Mesenteric fat pad (tissue), 1 donor: ENCODE measurements around the gene ZNF407. TPM values are rescaled to one million over a fixed set of nuclear protein-coding genes. Genes with fewer than 3 reads are reported as not detected.
"Not testable (repeated sequence)": the region's sequence is repeated elsewhere in the genome, so short reads cannot be mapped to it uniquely, and the experiment has no call there.

Experiments
- DNase-seq: peaks from one replicate; pipeline ENCODE4 v3.0.0-alpha.2; 2020; ENCODE audit warnings: low spot score
- total RNA-seq: library from RNA; stranded (reverse); fragmentation: NEBNext Ultra II Directional; extraction: Animal tissue kit (Norgen Biotek cat#: 25700); gene quantifications from one replicate; pipeline ENCODE4 v1.2.1, GENCODE V29; 2021
- donor health status: DM: yes; HTN: yes; CAD: no.

The ZNF407 gene
- total RNA-seq, 1 donor from 2014 or later, result 14.4 TPM

DNA sequence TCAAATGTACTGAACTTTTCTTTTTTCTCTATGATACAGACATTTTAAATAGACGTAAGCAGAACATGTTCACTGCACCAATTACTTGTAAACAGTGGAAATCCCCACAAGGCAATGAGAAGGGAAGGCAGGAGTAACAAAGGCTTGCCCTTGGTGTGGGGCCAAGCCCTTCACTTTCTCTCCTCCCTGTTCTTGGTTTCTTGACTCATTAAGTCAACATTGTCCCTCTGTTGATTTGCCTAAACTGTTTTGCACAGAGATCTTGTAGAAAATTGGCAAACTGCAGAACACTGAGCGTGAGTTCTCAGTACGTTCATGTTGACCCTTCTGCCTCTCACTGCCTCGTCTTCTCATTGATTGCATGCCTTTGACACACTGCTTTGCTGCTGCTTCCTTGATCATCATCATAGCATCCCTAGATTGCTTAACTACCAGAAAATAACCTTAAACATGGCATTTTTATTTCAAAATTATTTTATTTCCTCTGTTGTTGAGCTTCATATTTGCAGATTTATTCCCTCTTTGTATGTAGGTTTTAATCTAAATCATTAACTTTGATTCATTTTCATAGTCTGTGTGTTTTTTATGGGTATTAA is 353.6 kb downstream of the ZNF407 start:
- DNase-seq, result no peak

DNA sequence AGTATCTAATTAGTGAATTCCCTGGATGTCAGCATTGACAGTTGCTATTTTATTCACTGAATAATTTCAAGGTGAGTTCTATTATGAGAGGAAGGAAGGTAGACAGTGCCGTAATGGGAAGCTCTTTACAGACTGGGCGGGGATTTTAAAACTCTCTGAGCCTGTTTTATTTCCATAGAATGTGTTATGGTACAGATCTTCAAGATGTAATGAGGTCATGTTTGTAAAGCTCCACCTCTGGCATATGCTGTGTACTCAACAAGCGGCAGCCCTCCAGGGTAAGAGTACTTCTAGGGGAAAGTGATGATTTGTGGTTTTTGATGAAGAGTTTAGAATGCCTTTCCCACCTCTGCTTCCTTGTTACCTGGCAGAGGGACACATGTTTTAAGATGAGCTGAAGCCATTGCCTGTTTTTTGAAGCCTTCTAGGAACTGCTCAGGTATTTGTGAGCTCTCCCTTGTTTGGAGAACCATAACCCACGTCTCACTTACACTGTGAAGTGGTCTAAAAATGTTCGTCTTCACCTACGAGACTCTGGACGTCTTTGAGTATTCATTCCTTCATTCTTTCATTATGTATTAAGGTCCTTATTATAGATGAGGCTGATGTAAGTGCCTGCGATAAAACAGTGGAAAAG is 360.0 kb downstream of the ZNF407 start:
- no peak for DNase-seq

DNA sequence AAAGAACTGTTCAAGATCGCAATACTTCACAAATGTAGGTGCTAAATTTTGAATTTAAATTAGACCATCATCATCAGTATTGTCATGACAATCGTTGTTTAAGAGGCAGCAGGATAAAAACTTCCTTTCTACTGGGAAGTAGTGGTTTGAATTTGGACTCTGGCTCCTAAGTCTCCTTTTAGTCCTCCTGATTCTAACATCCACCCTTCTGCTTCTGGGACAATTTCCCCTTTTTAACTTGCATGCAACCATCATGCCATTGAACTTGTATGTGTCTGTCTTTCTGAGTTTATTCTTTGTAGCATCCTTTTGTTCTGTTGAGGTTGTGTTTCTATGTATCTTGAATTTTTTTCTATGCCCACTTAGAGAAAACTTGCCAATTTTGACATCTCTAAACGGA is 361.5 kb downstream of the ZNF407 start:
- DNase-seq, result no peak

DNA sequence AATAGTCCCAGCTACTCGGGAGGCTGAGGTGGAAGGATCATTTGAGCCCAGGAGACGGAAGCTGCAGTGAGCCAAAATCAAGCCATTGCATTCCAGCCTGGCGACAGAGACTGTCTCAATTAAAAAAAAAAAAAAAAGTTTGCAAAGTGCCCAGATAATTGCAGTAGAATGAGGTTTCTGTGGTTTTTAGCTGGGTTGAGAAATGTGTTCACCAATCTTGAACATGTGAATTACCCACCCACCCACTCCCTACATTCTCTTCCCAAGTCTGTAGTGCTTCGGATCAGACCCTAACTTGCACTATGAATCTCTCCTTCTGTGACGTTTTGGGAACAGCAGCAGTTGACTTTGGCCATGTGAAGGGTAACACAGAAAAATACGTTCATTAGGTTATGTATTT is 363.9 kb downstream of the ZNF407 start:
- DNase-seq, result no peak

DNA sequence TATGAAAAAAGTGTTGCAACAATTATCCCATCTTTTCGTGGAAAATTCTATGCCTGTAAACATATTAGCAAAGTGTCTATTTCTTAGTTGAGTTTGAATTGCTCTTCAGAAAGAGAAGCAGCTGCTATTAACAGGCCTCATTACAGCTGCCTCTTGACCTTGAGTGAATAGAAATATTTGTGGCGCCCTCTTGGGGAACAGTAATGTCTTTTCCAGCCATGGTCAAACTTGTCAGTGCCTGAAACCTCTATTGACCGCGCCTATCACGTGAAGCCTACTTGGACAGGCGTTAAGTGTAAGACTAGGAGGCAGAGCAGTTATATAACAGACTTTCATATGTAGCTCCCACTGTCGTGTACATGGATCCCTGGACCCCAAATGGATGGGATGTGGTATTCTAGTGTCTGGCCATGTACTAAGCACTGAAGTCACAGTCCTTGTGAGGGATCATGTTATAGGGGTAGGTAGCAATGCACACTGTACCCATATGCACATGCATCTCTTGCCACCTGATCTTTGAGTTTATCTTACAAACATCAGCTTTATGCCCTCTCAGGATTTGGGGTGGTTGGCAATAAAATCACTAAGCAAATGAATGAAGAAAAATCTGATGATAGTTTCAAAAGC is 366.3 kb downstream of the ZNF407 start:
- DNase-seq, result no peak

DNA sequence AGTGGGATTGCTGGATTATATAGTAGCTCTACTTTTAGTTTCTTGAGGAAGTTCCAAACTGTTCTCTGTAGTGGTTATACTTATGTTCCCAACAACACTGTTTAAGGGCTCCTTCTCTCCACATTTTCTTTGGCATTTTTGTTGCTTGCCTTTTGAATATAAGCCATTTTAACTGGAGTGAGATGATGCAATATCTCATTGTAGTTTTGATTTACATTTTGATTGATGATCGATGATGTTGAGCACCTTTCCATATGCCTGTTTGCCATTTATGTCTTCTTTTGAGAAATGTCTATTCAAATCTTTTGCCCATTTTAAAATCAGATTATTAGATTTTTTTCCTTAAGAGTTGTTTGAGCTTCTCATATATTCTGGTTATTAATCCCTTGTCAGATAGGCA is 368.0 kb downstream of the ZNF407 start:
- DNase-seq, result no peak

DNA sequence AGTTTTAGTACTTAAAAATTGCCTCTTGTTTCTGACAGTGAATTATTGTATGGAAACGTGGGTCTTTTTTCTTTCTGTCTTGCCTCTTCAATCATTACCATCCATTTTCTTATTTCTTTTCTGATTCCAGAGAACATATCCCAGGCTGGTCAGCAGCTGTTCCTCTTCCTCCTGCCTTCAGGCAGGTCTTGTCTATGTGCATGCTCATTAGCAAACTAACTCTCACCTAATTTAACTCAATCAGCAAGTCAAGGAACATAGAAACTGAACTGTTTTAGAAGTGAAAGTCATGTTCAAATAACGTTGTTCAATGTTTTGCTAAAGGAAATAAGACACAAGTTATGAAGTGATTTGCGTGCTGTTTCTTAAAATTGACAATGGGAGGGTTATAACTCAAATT is 369.8 kb downstream of the ZNF407 start:
- DNase-seq, result no peak

DNA sequence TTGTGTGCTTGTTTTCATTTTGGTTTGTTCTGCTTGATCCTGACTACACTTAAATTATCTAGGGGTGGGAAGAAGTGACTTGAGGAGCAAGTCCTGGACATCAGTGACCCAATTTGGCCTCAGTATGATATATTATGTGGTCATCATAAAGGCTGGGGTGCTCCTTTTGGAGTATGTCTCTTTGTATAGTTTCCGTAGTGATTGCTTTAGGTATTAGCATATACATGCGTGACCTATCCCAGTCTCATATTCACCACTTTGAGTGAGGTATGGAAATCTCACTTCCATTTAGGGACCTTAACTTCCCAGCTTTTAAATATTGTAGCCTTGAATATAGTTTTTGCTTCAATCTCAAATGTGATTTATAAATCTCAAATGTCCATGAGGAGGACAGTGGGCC is 370.3 kb downstream of the ZNF407 start:
- DNase-seq, result no peak

DNA sequence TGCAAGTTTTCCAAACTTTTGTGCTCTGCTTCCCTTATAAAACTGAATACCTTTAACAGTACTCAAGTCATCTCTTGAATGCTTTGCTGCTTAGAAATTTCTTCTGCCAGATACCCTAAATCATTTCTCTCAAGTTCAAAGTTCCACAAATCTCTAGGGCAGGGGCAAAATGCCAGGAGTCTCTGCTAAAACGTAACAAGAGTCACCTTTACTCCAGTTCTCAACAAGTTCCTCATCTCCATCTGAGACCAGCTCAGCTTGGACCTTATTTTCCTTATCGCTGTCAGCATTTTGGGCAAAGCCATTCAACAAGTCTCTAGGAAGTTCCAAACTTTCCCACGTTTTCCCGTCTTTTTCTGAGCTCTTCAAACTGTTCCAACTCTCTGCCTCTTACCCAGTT is 373.7 kb downstream of the ZNF407 start:
- not testable (repeated sequence) for DNase-seq

DNA sequence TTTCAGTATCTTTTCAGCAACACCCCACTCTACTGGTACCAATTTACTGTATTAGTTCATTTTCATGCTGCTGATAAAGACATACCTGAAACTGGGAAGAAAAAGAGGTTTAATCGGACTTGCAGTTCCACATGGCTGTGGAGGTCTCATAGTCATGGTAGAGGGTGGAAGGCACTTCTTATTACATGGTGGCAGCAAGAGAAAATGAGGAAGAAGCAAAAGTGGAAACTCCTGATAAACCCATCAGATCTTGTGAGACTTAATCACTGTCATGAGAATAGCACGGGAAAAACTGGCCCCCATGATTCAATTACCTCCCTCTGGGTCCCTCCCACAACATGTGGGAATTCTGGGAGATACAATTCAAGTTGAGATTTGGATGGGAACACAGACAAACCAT is 374.1 kb downstream of the ZNF407 start:
- DNase-seq, result not testable (repeated sequence)

DNA sequence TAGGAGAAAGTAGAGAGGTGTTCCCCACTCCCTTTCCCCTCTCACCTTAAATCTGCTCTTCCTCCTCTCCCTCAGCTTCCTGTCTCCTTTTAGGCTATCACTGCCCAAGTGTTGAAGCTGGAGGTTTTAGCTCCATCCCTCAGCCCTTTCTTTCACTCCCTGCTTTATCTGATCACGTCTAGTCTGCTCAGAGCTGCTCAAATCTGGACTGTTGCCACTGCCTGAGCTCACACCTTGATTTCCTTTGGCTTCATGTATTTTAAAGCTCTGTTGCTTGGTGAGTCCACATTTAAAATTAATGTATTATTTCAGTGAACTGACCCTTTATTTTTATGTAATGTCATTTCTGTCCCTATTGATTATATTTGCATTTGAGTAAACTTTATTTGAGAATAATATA is 374.7 kb downstream of the ZNF407 start:
- no peak for DNase-seq

DNA sequence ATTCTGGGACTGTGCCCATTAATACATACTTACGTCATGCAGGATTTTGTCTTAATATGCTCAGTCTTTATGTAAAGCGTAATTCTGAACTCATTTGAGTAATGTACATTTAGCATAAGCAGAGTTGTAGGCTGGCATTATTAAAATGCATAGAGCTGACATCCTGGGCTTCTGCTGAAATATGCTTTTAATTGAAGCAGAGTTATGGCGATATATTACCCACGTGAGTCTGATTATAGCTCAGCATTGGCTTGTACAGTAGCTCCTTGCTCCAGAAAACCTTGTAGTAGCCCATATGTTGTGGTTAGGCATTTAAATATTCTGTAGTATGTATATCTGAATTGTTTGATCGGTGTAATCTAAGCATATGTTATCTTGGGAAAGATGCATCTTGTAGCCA is 377.3 kb downstream of the ZNF407 start:
- DNase-seq, result no peak

DNA sequence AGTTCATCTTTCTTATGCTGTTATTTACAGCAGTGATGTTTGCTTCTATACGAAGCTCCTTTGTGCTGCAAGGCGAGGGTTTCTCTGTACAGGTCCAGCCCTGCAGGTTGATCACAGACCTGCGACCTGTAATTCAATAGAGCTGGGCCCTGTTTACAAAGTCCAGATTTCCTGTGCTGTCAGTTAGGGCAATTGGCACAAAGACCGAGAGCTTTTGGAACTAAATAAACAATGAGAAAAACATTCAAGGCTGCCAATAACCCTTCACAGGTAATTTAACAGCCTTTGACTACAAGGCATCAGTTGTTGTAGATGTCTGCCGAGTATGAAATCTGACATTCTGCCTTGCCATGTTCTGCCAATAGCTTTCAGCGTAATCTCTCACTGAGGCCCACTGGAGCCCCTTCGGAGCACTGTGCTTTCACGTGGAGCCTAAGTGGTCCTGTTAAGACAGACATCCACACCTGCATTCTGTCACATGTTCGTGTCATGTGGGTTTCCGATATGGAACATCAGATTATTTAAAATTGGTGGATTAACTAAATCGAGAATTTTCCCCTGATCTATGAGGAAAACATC is 378.8 kb downstream of the ZNF407 start:
- no peak for DNase-seq

DNA sequence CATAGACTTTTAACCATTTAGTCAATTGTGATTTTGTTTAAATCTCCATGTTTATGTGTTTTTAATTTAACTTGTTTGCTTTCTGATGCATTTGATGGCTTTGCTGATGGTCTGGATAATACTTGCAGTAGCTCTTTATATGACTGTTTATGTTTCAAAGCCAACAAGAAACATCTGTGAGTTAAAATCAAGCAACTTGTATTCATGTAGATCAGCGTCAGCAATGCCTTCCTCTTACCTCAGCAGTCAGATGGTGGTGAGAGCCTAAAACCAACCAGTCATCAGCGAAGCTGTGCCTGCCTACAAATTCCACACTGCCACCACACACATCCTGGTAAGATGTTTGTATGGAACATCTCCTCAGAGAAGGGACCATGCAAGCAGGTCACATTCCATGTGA is 379.4 kb downstream of the ZNF407 start:
- no peak for DNase-seq

DNA sequence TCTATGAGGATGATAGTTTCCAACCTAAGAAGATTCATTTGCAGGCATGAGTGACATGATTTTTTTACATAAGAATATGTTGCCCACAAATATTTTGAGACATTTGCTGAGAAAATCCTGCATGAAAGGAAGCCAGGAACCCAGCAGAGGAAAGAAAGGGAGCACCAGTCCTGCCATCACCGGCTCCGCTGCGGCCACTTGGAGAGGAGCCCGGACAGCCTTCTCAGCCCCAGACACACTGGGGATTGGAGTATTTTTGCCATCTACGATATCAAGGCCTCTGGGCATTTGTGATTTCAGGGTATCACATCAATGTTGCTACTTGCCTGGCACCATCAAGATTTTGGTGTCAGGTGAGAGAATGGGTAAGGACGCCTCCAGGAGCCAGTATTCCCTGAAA is 383.0 kb downstream of the ZNF407 start:
- DNase-seq, result no peak

DNA sequence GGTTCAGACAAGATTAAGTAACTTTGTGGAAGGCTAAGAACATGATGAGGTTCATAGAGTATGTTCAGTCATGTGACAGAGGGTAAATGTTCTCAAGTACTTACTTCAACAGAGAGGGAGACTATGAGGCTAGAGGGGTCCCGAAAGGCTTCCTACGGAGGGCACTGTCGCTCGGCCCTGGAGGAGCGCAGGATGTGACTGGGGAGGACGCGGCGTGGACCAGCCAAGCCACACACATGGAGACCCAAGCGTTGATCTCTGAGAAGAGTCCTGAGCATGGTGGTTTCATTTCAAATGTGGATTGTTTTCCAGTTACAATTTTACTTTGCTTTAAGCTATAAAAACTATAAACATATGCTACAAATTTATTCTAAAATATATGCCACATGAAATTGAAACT is 383.8 kb downstream of the ZNF407 start:
- no peak for DNase-seq

DNA sequence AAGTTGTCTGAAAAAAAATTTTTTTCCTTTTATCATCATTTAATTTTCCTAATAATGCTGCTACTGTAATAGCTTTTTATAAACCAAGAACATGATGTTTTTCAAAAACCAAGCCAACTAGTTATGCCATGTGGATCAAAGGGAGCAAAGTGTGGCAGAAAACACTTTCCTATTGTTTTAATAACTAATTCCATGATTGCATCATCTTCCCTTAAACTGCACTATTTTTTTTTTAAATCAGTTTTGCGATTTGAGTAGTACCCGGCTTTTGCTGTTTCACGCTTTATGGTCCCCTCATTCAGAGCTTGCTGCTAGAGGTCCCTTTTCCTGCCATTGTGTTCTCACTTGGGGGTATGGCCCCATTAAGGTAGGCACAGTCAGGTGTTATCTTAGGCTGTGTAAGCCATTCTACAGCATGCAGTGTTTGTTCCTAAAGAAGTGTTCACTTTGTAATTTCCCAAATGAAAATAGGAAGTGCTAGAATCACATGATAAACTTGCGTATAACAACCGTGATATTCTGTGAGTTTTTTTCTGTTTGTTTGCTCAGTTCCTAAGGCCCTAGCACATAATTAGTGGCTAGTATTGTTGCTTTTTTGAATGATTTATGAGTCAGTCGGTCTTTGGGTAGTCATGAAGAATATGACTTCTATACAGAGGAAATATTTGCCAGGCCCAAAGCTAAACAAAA is 385.4 kb downstream of the ZNF407 start:
- no peak for DNase-seq

DNA sequence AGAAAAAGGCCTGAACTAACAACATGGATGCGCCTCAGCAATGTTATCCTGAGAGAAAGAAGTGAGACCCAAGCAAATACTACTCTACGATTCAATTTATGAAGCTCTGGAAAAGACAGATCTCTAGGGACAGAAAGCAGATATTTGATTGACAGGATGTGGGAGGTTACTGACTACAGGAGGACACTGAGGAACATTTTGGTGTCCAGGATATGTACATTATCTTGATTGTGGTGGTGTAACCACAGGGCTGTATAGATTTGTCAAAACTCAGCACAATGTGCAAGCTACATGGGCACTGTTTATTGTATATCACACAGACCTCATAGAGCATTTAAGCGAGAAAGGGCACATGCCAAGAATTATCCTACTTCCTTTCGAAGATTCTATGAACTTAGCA is 391.5 kb downstream of the ZNF407 start:
- no peak for DNase-seq

DNA sequence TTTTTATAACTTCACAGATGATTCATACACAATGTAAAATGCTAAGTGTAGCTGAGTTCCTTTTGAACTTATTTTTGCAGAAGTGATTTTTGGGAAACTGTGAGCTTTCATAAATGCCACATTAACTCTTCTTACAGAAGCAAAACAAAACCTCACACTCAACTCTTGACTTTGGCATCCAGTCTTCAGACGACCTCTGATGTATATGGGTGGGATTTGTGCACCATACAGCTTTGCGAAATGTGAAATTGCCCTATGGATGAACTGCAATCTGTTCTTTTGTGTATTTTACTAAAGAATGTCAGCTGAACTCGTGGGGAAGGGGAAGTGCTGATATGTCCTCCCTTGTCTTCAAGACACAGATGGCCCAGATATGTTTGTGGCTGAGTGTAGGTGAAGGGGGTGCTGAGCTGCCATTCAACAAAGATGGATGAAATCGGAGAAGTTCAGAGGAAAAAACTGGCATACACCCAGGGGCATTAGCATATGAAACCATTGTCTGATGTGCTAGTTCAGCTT is 393.0 kb downstream of the ZNF407 start:
- no peak for DNase-seq

DNA sequence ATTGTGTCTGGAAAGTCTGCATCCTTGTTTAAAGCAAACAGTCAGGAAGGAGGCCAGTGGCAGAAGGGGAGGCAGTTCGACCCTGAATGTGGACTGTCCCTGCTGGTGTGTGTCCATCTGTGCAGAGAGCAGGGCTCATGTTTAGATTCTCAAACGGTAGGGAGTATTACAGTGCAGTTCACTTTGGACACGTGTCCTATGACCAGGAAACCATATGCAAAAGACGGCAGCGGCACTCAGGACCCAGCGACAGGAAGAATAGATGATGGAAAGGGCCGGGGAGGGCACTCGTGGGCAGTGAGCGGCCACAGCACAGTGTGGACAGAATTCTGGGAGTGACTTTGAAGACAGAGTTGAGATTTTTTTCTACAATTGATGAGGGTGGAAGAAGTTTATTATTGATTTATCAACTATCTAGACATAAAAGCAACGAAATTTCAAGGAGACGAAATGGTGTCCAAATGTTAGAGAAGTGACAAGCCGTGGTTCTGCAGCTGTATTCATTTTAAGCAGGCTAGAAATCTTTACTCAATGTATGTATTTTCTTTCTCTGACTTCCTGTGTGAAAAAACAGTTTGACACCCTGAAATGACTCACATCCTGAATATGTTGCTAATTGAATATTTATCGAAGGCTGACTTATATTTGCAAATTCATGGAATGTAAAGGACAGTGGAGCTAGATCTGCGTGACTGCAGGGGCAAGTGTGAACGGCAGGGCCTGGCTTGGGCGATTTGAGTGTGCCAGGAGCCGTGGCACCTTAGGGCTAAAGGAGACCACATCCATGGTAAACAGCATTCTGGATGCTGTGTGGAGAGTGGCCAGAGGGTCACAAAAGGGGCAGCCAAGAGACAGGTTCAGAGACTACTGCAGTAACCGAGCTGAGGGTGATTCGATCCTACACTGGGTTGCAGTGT is 397.1 kb downstream of the ZNF407 start:
- DNase-seq, result no peak

DNA sequence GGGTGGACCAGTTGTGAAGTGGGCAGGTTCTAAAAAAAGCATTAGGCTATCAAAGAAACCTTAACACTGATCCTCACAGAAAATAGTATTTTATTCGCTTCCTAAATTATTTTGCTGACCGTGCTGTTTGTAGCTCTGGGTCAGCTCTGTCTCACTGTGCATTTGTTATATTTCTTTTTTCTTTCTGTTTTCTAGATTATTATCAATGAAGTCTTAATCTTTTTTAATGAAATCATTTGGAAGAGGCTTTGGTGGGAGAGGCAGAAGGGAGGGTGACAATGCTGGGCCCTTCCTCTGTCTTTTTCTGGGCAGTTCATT is 397.7 kb downstream of the ZNF407 start:
- DNase-seq, result no peak
